DND-41 (cell line): ENCODE measurements around the gene PDZD8.

Source experiments
- ATAC-seq: fragments of 200-7000 bp; cut with Tn5 transposase; 3 replicates; pipeline ENCODE4 v1.9.1; 2021; ENCODE audit warnings: low read depth; ENCODE audit not compliant: insufficient read depth
- DNase-seq: peaks from one replicate; pipeline ENCODE4 v3.0.0-alpha.2; 2020
- H2AFZ ChIP-seq: 2 replicates; pipeline ENCODE4 v1.6.0; 2012; ENCODE audit warnings: low read depth, low read length
- H3K27ac ChIP-seq: 2 replicates; pipeline ENCODE4 v1.5.1; 2012; ENCODE audit warnings: low read length, inconsistent platforms
- H3K27me3 ChIP-seq: fragments of 200-600 bp; sonication (generic); 2 replicates; pipeline ENCODE4 v1.6.0; 2012; ENCODE audit warnings: low read length, mild to moderate bottlenecking, inconsistent platforms; ENCODE audit not compliant: insufficient read depth, poor library complexity
- H3K36me3 ChIP-seq: 2 replicates; pipeline ENCODE4 v1.5.1; 2012; ENCODE audit warnings: low read length, inconsistent platforms; ENCODE audit not compliant: insufficient read depth
- H3K4me1 ChIP-seq: 2 replicates; pipeline ENCODE4 v1.5.1; 2012; ENCODE audit warnings: mild to moderate bottlenecking, low read length; ENCODE audit not compliant: insufficient read depth
- H3K4me2 ChIP-seq: 2 replicates; pipeline ENCODE4 v1.6.0; 2012; ENCODE audit warnings: mild to moderate bottlenecking, moderate library complexity, low read length, inconsistent platforms; ENCODE audit not compliant: insufficient read depth
- H3K4me3 ChIP-seq, 2 experiments: fragments of 200-600 bp in 1 of 2; shearing (Covaris generic) in 1 of 2; 2 replicates each; pipeline ENCODE4 v1.5.1; 2012 to 2016; ENCODE audit warnings: inconsistent platforms in 2 of 2, low read length in 2 of 2, mild to moderate bottlenecking in 2 of 2, low read depth in 1 of 2, moderate library complexity in 1 of 2
- H3K79me2 ChIP-seq: 2 replicates; pipeline ENCODE4 v1.6.0; 2012; ENCODE audit warnings: low read length, inconsistent platforms; ENCODE audit not compliant: insufficient read depth
- H3K9ac ChIP-seq: 2 replicates; pipeline ENCODE4 v1.6.0; 2012; ENCODE audit warnings: low read depth, mild to moderate bottlenecking, inconsistent platforms, low read length, moderate library complexity
- H3K9me3 ChIP-seq: 2 replicates; pipeline ENCODE4 v1.5.1; 2012; ENCODE audit warnings: low read length, moderate library complexity, mild to moderate bottlenecking, inconsistent platforms; ENCODE audit not compliant: insufficient read depth, severe bottlenecking
- H4K20me1 ChIP-seq: 2 replicates; pipeline ENCODE4 v1.6.0; 2012; ENCODE audit warnings: low read length; ENCODE audit not compliant: insufficient read depth
- EZH2 ChIP-seq: IDR thresholded peaks from 3 replicates; pipeline ENCODE4 v1.6.1; 2012; ENCODE audit warnings: borderline replicate concordance, low read depth, mild to moderate bottlenecking, moderate library complexity, low read length, inconsistent platforms; ENCODE audit not compliant: severe bottlenecking
- TF ChIP-seq, protein P1 (sequence below): IDR thresholded peaks from 2 replicates; pipeline ENCODE4 v1.5.1; 2012; ENCODE audit warnings: borderline replicate concordance, low read length, moderate library complexity, mild to moderate bottlenecking; ENCODE audit not compliant: poor library complexity, severe bottlenecking; ENCODE audit errors: extremely low read depth

PDZD8 gene

DNA sequence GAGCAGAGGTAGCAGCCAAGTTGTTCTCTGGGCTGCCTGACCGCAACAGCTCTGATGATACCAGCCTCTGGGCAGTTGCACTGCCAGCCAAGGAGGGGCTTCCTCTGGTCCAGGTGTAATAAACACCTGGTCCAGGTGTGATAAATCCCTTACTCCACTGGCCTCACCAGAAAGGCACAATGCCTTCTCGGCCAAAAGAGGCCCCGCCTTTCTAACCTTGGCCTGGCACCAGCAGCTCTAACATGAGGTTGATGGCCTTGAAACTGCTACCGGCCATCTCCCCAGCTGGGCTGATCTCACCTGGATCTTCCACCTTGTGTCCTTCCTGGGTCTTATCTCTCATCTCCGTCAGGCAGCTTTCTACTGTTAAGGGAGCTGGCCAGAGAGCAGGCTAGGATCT, 45.5 kb upstream of the PDZD8 start:
- Histone ChIP-seq H3K4me3 (no peak overlapping the region), H3K27me3 (no peaks in the 10 kb centered on the region), H3K9ac (no peak overlapping the region), H3K27ac (no peak overlapping the region), H3K4me1 (no peaks in the 10 kb centered on the region), H2AFZ (no peak overlapping the region), H3K4me2 (no peak overlapping the region), H3K79me2 (no peaks in the 10 kb centered on the region), H3K36me3 (no peaks in the 10 kb centered on the region), H4K20me1 (no peaks in the 10 kb centered on the region), H3K9me3 (peaks cover 9% of the 10 kb centered on the region)
- no peak for ATAC-seq
- TF ChIP-seq, protein P1, sequence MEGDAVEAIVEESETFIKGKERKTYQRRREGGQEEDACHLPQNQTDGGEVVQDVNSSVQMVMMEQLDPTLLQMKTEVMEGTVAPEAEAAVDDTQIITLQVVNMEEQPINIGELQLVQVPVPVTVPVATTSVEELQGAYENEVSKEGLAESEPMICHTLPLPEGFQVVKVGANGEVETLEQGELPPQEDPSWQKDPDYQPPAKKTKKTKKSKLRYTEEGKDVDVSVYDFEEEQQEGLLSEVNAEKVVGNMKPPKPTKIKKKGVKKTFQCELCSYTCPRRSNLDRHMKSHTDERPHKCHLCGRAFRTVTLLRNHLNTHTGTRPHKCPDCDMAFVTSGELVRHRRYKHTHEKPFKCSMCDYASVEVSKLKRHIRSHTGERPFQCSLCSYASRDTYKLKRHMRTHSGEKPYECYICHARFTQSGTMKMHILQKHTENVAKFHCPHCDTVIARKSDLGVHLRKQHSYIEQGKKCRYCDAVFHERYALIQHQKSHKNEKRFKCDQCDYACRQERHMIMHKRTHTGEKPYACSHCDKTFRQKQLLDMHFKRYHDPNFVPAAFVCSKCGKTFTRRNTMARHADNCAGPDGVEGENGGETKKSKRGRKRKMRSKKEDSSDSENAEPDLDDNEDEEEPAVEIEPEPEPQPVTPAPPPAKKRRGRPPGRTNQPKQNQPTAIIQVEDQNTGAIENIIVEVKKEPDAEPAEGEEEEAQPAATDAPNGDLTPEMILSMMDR: no peak
- TF ChIP-seq EZH2: no peak
- no peak for DNase-seq

DNA sequence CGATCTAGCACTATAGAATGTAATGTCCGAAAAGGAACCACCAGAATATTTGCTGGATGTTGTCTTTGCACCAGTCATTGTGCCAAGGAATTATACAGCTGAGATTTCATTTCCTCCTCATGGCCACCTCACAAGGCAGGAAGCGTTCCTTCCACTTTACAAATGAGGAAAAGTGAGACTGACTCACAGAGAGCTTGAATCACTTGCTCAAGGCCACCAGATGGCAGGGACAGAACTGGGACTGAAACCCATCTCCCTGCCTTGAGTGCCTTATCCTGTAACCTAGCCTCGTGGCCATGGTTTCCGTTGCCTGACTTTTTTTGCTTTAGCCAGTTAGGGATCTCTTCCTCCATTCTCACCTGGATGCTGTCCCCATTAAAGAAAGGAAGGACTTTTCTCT, 44.7 kb upstream of the PDZD8 start:
- TF ChIP-seq, protein P1: no peak
- TF ChIP-seq EZH2: no peak
- Histone ChIP-seq H3K79me2 (no peaks in the 10 kb centered on the region), H3K9me3 (peaks cover 9% of the 10 kb centered on the region), H3K36me3 (no peaks in the 10 kb centered on the region), H3K9ac (no peak overlapping the region), H3K4me2 (no peak overlapping the region), H4K20me1 (no peaks in the 10 kb centered on the region), H2AFZ (no peak overlapping the region), H3K4me1 (no peaks in the 10 kb centered on the region), H3K4me3 (no peak overlapping the region), H3K27me3 (no peaks in the 10 kb centered on the region), H3K27ac (no peak overlapping the region)
- DNase-seq: no peak
- no peak for ATAC-seq

DNA sequence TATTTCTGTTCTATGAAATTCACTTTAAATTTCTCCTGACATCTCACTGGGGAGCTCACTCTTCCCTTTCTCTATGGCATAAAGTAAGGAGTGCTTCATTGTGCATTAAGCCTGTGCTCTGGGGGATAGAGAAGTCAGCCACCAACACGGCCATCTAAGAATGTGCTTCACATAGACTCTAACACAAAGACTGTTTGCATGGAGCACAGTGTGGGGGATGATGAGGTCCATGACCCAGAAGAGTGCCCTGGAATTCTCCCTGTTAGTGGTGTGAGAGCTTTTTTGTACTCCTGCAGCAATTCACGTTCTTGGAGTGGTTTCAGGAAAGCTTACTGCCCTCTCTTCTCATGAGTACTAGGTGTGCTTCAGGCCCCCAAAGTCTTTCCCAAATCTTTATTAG, 43.9 kb upstream of the PDZD8 start:
- H3K9ac ChIP-seq: no peak overlapping the region
- peaks cover 9% of the 10 kb centered on the region for H3K9me3 ChIP-seq
- no peak overlapping the region for H3K4me2 ChIP-seq
- no peak overlapping the region for H2AFZ ChIP-seq
- ATAC-seq: no peak
- TF ChIP-seq EZH2: no peak
- TF ChIP-seq, protein P1: no peak
- H3K27me3 ChIP-seq: no peaks in the 10 kb centered on the region
- no peak overlapping the region for H3K27ac ChIP-seq
- H4K20me1 ChIP-seq: no peaks in the 10 kb centered on the region
- no peaks in the 10 kb centered on the region for H3K4me1 ChIP-seq
- no peak overlapping the region for H3K4me3 ChIP-seq
- DNase-seq: no peak
- H3K79me2 ChIP-seq: no peaks in the 10 kb centered on the region
- no peaks in the 10 kb centered on the region for H3K36me3 ChIP-seq

DNA sequence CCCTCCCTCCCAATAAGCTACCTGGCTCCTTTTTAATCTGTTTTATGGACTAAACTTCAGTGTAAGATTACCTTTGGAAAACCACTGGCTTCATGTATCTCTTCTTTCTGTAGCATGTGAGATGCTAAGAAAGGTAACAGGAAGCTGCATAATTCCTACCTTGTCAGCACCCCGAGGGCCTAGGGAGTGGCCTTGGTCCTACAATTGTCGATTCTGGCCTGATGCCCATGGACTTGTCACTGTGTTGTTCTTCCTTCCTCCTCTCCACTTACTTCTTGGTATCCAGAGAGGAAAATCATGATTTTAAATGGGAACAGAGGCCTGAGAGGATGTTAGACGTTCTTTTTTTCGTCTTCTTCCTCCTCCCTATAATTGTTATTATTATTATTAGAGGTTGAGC, 42.9 kb upstream of the PDZD8 start:
- Histone ChIP-seq H3K27me3 (no peaks in the 10 kb centered on the region), H3K4me2 (no peak overlapping the region), H3K4me3 (no peak overlapping the region), H3K9ac (no peak overlapping the region), H3K4me1 (no peaks in the 10 kb centered on the region), H3K36me3 (no peaks in the 10 kb centered on the region), H2AFZ (no peak overlapping the region), H3K27ac (no peak overlapping the region), H4K20me1 (no peaks in the 10 kb centered on the region), H3K9me3 (peaks cover 9% of the 10 kb centered on the region), H3K79me2 (no peaks in the 10 kb centered on the region)
- no peak for DNase-seq
- no peak for ATAC-seq
- TF ChIP-seq, protein P1: no peak
- no peak for TF ChIP-seq EZH2
